ENCODE data around the gene FAM3D.

The FAM3D gene

DNA sequence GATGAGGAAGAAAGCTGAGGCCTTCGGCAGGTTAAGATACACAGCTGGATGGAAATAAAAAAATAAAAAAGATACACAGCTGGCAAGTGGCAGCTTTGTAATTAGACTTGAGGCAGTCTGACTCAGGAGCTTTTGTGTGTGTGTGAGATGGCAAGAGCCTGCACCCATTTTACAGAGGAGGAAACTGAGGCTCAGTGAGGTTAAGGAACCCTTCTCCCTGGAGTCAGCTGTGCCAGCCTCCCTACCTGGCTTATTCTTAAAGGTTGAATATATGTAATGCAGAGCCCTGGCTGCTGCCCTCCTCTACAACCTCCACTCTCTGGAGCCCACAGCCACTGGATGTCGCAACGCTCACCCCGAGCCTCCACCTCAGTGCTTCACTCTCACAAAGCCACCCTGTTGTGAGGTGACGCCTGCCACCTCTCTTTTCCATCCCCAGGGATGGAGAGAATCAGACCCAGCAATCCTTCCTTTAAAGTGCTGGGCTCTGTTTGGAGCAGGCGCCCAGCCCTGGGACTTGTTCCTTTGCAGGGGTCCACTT is 68.7 kb downstream of the FAM3D start:
- DNase-seq (ENCODE audit: low read depth in 1 of 2, low spot score in 1 of 2) = no peak

DNA sequence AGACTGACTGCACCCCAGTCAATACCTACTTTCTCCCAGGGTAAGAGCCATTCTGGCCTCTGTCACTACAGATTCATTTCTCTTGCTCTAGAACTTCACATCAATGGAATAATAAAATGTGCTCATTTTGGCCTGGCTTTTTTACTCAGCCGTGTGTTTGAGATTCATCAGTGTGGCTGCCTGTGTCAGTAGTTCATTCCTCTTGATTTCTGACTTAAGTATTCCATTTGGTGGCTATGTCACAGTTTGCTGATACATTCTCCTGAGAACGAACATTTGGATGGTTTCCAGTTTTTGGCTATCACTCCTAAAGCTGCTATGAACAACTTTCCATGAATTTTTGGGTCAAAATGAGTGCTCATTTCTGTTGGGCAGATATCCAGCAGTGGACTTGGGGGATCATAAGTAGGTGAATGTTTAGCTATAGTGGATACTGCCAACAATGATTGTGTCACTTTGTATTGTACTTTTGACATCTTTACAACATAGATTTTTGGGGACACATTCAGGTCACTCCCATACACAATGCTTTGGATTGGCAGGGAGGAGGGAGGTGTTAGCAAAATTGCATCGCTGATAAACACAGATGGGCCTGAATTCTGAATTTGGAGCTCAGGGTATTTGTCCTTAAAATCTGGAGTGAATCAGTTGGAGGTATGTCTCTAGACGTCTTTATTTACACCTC is 69.6 kb downstream of the FAM3D start:
- no peak for DNase-seq (ENCODE audit: low read depth in 1 of 2, low spot score in 1 of 2)

DNA sequence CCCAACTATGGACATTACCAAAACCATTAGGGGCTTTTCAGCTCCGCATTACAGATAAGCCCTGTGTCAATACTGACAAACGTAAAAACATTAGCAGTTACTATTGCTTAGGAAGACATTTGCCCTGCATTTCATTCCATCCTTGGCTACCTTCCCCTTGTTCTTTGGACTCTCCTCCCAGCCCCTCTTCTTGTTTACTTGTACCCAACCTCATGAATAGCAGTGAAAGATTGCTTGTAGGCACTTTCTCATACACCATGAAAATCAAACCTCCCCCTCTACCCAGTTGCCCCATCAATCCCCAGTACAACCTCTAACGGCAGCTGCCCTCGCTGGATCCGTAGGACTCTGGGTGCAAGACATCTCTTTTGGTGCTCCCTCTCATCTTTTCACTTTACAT is 72.5 kb downstream of the FAM3D start:
- no peak for DNase-seq (ENCODE audit: low read depth in 1 of 2, low spot score in 1 of 2)

DNA sequence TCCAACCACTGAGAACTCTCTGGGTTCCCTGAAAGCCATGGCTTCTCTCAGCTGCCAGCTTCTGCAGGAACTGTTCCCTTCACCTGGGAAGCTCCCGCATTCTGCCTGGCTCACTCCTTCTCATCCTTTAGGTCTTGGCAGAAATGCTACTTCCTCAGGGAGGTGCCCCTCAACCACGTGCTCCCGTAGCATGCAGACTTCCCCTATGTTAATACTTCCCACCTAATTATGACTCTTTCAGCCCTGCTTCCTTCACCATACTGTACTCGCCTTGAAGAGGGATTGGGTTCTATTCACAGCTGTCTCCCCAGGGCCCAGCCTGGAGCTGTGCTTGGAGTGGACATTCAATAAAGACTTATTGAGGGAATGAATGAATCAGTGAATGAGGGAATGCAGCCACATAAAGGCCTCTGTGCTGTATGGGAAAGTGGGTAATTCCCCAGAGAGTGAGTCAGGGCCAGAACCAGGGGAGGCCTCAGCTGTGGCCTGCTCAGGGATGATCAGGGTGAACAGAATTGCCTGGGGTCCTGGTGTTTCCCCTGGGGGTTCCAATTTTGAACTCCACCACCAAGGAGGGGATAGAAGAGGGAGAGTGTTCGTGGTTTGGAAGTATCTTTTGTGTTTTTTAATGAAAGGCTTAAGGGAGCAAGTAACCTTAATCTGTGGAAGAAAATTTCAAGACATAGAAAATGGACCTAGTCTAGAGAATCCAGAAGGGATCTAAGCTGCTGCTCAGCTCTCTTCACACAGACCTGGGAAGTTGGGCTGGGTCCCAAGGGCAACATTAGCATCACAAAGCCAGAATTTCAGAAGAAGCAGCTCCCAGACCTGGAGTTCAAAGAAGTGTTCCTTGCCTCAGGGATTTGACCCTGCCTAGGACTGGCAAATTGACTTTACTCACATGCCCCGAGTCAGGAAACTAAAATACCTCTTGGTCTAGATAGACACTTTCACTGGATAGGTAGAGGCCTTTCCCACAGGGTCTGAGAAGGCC is 74.8 kb downstream of the FAM3D start:
- no peak for DNase-seq (ENCODE audit: low read depth in 1 of 2, low spot score in 1 of 2)

DNA sequence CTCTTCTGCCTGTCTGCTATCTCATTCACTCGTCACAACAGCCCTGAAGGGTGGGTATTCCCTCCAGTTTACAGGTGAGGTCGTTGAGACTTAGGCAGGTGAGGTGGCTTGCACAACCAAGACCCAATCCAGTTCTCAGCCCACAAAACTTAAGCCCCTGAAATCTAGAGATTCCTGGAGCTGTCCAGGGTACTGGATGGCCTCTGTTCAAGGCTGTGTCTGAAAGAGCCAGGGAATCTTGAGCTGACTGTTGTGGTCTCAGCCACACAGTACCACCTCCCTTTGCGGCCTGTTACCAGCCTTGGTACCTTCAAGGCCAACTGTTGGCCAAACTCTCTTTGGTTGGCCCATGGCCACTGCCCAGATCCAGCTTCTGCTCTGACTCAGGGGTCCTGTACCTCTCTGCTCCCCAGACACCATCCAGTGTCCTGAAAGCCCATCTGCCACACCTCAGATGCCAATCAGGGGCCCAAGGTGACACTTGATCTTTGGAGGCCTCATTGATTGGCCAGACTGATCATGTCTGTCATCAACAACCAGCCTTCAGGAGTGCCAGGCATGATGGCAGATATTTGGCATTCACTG is 78.5 kb downstream of the FAM3D start:
- DNase-seq (ENCODE audit: low read depth in 1 of 2, low spot score in 1 of 2) = no peak

DNA sequence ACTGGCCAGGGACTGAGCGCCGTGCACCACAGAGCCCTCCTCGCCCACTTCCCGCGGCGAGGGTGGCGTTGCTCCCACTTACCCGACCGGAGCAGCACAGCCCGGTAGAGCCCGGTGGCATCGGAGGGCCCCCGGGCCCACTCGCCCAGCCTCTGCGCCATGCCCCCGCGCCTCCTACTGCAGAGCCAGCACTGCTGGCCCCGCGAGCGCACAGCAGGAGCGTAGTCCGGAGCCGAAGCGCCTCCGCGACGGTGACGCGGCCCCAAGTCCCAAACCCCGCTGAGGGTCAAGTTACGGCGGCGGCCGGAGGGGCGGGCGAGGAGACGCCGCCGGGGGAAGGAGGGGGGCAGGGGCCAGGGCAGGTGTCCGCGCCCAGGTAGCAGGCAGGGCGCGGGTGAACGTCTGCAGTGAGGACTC is 79.8 kb downstream of the FAM3D start:
- DNase-seq (ENCODE audit: low read depth in 1 of 2, low spot score in 1 of 2) = no peak

DNA sequence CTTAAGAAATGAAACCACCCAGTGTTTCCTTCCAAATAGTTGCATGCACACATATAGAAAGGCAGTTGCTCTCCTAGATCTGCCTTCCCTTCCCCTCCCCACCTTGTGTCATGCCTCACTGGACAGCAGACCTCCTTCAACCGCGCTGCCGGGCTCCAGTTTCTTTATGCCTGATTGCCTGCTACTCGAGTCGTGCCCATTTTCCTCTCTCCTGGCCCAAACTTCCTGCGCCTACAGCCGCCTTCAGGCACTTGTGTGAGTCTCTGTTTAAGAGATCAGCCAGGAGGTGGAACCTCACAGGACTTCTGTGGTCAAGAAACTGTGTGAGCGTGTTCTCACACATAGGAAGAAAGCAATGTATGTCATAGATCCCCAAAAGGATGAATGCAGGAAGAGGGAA is 80.6 kb downstream of the FAM3D start:
- no peak for DNase-seq (ENCODE audit: low read depth in 1 of 2, low spot score in 1 of 2)

DNA sequence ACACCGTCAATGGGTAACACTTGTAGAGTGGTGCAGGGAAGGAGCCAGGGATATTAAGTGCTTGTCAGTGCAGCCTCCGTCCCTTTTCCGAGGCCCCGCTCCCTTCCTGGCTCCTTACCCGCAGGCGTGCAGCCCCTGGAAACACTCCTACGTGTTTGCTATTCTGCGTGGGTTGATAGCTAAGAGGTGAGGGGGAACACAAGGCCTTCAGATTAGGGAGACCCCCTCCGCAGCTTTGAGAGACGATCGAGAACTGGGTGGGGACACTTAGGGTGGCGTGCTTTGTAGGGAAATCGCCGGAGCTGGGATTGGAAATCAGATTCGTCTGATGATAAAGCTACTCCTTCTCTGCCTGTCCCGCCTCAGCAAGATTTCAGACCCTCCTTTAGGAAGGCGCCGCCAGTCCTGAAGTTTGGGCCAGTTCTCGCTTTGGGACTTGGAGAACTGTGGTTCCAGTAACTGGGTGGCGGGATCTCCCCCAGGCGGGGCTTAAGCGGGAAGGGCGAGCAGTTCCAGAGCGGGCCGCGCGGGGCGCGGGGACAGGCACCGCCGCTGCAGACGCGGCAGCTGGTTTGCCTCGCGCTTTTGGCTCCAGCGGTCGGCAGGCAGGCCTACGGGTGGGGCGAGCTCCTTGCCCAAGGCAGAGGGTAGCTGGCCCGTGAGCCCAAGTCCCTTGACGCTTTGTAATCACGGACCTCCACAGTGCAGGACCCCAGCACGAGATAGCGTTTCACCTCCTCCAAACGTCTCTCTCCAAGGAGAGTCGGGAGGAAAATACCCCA is 81.4 kb downstream of the FAM3D start:
- peak; percentile 13 to 20 for DNase-seq (ENCODE audit: low read depth in 1 of 2, low spot score in 1 of 2)

DNA sequence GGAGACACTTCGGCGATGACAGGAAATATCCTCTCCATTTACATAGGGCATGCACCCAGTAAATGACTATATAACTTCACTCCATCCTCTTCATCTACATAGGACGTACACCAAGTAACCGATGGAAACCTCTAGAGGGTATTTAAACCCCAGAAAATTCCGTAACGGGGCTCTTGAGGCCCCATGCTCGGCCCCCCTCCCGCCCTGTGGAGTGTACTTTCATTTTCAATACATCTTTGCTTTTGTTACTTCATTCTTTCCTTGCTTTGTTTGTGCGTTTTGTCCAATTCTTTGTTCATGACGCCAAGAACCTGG is 81.9 kb downstream of the FAM3D start:
- DNase-seq (ENCODE audit: low read depth in 1 of 2, low spot score in 1 of 2) = no peak
